Activated T-helper 1 cell treated with Interleukin-2 at 50 U/mL for 16 hours (primary cell): Measurements from ENCODE around the gene BARX2.
"Not testable (repeated sequence)": the region's sequence is repeated elsewhere in the genome, so short reads cannot be mapped to it uniquely, and the experiment has no call there.

Experiments used
- DNase-seq: peaks from one replicate; pipeline ENCODE4 v3.0.0-alpha.2; 2020; ENCODE audit warnings: low read depth

Gene BARX2

DNA sequence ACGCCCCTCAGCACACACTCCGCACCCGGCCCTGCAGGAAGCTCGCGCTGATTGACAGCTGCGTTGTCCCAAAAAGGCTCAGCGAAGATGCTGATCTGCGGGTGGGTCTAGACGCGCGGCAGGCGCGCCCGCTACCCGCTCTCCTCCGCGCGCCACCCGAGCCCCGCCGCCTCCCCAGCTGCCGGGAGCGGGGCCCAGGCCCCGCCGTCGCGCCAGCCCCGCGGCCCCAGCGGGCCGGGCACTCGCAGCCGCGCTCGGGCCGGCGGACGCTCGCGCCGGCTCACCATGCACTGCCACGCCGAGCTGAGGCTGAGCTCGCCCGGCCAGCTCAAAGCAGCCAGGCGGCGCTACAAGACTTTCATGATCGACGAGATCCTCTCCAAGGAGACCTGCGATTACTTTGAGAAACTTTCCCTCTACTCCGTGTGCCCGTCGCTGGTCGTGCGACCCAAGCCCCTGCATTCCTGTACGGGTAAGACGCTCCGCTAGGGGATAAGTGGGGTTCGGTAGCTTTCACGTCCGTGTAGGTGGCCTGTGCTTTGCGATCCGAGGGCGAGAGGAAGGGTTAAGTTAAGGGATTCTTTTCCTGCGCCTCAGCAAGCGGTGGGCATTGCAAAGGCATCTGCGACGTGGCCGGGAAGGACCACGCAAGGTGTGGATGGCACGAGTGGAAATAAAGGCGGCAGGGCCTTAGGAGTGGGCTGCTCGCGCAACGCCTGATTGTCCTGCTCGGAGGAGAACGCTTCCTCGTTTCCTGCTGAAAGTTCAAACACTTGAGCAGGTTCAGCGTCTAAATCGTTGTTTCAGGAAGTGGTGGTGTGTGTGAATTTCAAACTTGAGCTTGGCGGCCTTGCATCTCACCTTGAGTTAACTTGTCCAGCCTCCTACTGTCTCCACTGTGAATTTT lies at the start of gene BARX2:
Gene BARX2 (plus strand): TSS at position 98 of the 907 bp plus-strand sequence. CDS start 188 bp downstream, at position 286.
- no peak for DNase-seq

- no peak for DNase-seq
These were observed 48.7 kb upstream of the BARX2 start for GRCh38 chr11:129326921-129327320.

- DNase-seq = not testable (repeated sequence)
These were observed 47.9 kb upstream of the BARX2 start for GRCh38 chr11:129327708-129328107.

- DNase-seq = no peak
These were observed 46.9 kb upstream of the BARX2 start for GRCh38 chr11:129328756-129329155.

DNA sequence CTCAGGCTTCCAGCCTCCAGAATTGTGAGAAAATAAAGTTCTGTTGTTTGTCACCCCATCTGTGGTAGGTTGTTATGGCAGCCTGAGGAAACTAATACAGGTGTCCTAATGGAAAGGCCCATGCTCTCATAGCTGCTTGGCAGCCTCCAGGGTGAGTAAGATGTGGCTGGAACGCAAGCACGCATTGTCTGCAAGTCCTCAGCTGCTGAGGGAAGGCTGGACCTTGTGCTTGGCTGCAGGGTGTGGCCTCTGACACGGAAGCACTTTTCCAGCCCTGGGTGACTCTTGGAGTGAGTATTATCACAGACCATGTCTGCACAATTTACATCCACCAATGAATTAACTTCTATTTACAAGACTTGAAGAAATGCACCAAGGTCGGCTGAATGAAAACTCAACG lies 44.4 kb upstream of the BARX2 start:
- DNase-seq = no peak

DNA sequence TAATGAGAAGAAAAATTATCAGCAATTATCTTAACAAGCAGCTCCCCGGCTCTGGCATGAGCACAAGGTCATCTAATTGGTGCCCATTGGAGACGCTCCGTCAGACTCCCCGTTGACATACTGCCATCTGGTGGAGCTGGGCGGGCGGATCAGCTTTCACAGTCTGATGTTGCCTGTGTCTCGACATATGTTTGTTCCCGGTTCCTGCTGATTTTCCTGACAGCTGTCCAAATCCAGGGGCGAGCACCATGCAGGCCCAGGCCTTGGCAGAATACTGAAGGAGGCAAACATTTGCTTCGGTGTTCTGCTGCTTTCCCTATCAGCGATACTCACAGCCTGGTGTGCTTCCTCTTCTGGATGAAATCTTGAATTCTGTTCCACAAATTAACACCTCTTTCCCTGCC lies 43.8 kb upstream of the BARX2 start:
- peak; percentile 26 for DNase-seq

- DNase-seq = no peak
These were observed 41.8 kb upstream of the BARX2 start for GRCh38 chr11:129333873-129334272.

- peak; percentile 15 for DNase-seq
These were observed 31.2 kb upstream of the BARX2 start for GRCh38 chr11:129344301-129344940.

DNA sequence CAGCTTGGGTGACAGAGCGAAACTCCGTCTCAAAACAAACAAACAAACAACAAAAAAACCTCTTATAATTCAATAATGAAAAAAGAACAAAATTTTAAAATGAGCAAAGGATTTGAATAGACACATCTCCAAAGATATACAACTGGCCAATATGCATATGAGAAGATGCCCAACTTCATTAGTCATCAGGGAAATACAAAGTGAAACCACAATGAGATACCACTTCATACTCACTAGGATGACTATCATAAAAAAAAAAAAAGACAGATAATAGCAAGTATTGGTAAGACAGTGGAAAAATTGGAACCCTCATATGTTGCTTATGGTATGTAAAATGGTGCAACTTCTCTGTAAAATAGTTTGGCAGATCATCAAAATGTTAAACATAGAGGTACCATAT lies 28.7 kb upstream of the BARX2 start:
- DNase-seq = no peak

DNA sequence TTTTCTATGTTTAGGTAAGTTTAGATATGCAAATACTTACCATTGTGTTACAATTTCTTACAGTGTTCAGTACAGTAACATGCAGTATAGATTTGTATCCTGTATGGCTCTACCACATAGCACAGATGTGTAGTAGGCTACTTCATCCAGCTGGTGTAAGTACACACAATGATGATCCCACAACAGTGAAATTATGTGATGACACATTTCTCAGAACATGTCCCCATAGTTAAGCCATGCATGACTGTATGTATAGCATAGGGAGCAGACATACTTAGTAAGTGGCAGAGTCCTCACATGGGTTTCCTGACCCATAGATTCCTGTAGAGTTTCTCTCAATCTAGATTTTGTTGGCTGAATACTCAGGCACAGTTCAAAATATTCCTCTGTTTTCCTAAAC lies 26.8 kb upstream of the BARX2 start:
- no peak for DNase-seq

GRCh38 chr11:129352676-129353075 lies 23.0 kb upstream of the BARX2 start:
- DNase-seq = no peak

DNA sequence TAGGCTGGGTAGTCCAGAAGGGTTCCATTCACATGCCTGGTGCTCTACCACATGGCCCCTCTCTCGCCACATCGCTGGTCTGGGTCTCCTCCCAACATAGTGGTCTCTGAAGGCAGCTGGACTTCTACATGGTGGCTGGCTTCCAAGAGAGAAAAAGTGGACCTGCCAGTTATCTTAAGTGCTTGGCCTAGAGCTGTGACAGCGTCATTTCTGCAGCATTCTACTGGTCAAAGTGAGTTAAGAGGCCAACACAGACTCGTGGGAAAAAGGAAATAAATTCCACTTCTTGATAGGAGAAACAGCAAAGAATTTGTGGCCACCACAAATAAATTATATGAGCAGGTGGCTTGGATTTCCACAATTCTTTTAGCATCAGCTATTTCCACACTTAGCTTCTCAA lies 21.0 kb upstream of the BARX2 start:
- no peak for DNase-seq

DNA sequence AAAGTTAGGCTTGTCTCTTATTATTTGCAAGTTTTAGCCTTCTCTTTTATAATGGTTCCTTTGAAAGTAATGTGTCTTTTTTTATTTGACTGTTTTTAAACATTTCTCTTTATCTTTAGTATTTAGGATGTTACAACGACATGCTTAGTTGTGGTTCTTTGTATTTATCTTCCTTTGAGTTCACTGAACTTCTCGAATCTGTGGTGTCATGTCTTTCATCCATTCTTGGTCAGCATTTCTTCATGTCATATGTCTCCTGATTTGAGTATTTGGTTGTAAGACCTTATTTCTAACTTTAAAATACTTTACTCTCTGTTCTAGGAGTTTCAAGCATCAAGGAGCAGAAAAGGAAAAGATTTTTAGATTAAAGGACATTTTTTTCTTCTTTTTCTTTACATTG lies 15.9 kb upstream of the BARX2 start:
- no peak for DNase-seq

DNA sequence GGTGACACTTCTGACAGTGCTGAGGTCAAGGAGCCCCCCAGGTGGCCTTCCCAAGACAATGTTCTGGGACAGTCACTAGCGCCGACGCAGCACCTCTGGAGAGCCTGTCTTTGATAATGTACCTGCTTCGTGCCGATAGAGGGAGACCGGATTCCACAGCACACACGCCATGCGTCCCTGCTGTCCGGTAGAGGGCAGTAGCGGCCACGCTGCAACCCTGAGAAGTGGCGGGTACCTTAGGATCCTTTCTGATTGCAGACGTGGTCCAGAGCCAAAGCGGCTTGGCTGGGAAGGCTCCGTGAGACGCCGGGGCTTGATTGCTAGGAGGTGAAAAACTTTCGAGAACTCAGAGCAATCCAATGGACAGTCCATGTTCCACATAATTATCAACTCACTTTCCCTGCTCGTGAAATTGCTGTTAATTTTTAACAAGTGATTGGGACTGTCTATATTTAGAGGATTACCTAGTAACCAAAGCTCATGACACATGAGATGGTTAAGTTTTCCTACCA lies 11.4 kb upstream of the BARX2 start:
- DNase-seq = peak; percentile 52

DNA sequence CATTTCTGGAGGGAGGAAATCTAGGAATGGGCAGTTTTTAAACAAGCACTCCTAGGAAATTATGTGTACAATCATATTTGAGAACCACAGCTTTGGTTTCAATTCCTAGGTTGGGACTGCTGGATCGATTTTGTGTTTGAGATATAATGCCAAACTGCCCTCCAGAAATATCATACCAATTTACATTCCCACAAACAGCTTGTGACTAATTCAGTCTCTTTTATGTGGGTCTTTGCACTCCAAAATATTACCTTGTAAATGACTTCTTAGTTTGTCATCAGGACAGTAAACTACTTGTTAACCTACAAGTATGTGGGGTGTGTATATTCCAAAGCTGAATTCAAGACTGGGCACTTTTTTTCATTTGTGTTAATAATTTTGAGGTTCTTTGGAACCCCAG lies 9.8 kb upstream of the BARX2 start:
- no peak for DNase-seq

DNA sequence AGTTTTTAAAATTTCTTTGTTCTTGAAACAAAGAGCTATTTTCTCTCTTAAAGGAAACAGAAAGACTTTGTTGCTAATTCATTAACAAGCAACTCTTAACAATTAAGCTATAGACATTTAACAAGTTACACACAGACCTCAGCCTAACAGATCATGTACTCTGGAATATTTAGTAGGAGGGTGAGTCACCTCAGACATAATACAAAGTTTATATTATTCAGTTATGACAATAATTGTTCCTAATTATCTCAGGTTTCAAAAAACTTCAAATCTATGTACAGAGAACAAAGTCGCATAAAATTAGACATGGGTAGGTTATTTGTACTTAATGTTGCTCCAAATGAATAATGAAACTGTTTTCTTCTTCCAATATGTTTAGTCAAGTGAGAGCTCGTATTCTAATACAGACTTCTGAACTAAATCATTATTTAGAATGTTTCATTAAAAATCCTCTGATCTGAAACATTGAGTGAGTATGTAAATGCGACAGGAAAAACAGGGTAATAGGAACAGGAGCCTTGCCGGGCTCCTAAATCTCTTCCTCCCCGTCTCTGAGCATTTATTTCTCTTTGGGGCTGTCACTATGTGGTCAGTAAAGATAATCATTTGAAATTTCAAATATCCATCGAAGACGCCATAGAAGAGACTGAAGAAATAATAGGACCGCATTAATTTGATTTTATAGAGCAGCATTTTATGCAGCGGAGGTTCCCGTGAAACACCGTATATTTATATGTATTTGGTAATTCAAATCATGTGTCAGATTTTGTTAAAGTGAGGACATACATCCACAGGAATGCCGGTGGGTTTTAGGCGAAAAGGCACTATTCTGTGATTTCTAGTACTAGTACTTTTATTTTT lies 8.7 kb upstream of the BARX2 start:
- DNase-seq = no peak

GRCh38 chr11:129368889-129369672 lies 6.6 kb upstream of the BARX2 start:
- no peak for DNase-seq

DNA sequence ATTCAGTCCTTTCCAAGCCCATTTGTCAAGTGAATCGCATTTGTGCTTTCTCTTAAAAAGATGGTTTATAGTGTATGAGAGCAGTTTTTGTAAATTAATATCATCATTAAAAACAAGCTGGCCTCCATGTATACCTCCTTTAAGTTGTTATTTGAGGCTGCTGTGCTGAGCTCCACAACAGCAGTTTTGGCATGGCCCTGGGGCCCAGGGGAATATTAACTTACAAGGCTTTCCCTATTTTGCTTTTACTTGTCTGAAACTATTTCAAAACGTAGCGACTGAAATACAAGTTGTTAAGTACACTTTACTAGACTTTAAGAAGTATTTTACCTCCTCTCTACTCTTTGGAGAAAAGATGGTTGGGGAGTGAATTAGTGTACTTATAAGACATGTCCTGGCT lies 4.9 kb upstream of the BARX2 start:
- DNase-seq = no peak

GRCh38 chr11:129372609-129373488 lies 2.8 kb upstream of the BARX2 start:
- no peak for DNase-seq

GRCh38 chr11:129373489-129373953 lies 2.1 kb upstream of the BARX2 start:
- no peak for DNase-seq
